MCF 10A (cell line): Measurements from ENCODE around the gene MYH8. TPM values are rescaled to one million over a fixed set of nuclear protein-coding genes. Genes with fewer than 3 reads are reported as not detected.

Experiments used
- BruUV-seq: library from RNA; stranded (reverse); fragments of 400-500 nt; replicated peaks from 2 replicates; lab custom pipeline; 2021; lab: Mats Ljungman, UMichigan
- CTCF ChIA-PET: fragments of 300-600 bp; sonication (Branson Sonifier 250); formaldehyde crosslinking; extraction: SDS; loops from one replicate; lab custom pipeline; 2021; ENCODE audit warnings: antibody characterized with exemption, inconsistent platforms; lab: Yijun Ruan, JAX
- POLR2A ChIA-PET: fragments of 300-600, 350-650 bp; sonication (Branson Sonifier 250); formaldehyde crosslinking; extraction: SDS; loops from one replicate; lab custom pipeline; 2020; ENCODE audit warnings: antibody characterized with exemption, inconsistent platforms; lab: Yijun Ruan, JAX
- DNase-seq: peaks from one replicate; pipeline ENCODE4 v3.0.0-alpha.2; 2018; ENCODE audit not compliant: unreplicated experiment
- H3K27ac Mint-ChIP-seq: one replicate; pipeline ENCODE4 v1.8.0; 2022; ENCODE audit warnings: mild to moderate bottlenecking, low read depth, mixed read lengths; ENCODE audit not compliant: unreplicated experiment
- H3K27me3 Mint-ChIP-seq: one replicate; pipeline ENCODE4 v1.8.0; 2022; ENCODE audit warnings: mixed read lengths; ENCODE audit not compliant: insufficient read depth, unreplicated experiment
- H3K36me3 Mint-ChIP-seq: one replicate; pipeline ENCODE4 v1.8.0; 2022; ENCODE audit warnings: mild to moderate bottlenecking, moderate library complexity, mixed read lengths; ENCODE audit not compliant: insufficient read depth, unreplicated experiment
- H3K4me1 Mint-ChIP-seq: one replicate; pipeline ENCODE4 v1.8.0; 2022; ENCODE audit warnings: mixed read lengths; ENCODE audit not compliant: insufficient read depth, unreplicated experiment
- H3K4me3 Mint-ChIP-seq: one replicate; pipeline ENCODE4 v1.8.0; 2022; ENCODE audit warnings: mild to moderate bottlenecking, moderate library complexity, mixed read lengths; ENCODE audit not compliant: unreplicated experiment
- H3K9me3 Mint-ChIP-seq: one replicate; pipeline ENCODE4 v1.8.0; 2022; ENCODE audit warnings: mixed read lengths; ENCODE audit not compliant: unreplicated experiment
- CTCF ChIP-seq: fragments of 200-600 bp; IDR thresholded peaks from one replicate; pipeline ENCODE4 v1.8.0; 2022; ENCODE audit warnings: antibody characterized with exemption, mild to moderate bottlenecking; ENCODE audit not compliant: unreplicated experiment
- intact Hi-C: fragments of 100-400 bp; cut with micrococcal nuclease; formaldehyde crosslinking; loops from 2 replicates; pipeline ENCODE4 v1.14.1; 2022
- total RNA-seq: library from RNA; stranded (reverse); gene quantifications from 2 replicates; pipeline ENCODE4 v1.2.3, GENCODE V29; 2022

Gene MYH8
- total RNA-seq, 1 experiment from 2014 or later, result not detected

- CTCF ChIA-PET, result no interaction called here
- DNase-seq, result no peak
- Mint-ChIP-seq H3K36me3 (no peaks in the 10 kb centered on the region), H3K4me1 (no peaks in the 10 kb centered on the region), H3K27ac (no peak overlapping the region), H3K4me3 (no peak overlapping the region), H3K27me3 (peaks cover 28% of the 10 kb centered on the region), H3K9me3 (no peaks in the 10 kb centered on the region)
- intact Hi-C loops, result no loop called here
- POLR2A ChIA-PET, result no interaction called here
- BruUV-seq, result no TSS peak
- no peak for TF ChIP-seq CTCF
Measured at GRCh38 chr17:10385871-10386270, 35.9 kb downstream of the MYH8 start.

- no peaks in the 10 kb centered on the region for H3K4me1 Mint-ChIP-seq
- no peaks in the 10 kb centered on the region for H3K36me3 Mint-ChIP-seq
- DNase-seq, result no peak
- no peak overlapping the region for H3K4me3 Mint-ChIP-seq
- H3K9me3 Mint-ChIP-seq, result no peaks in the 10 kb centered on the region
- TF ChIP-seq CTCF, result no peak
- CTCF ChIA-PET, result no interaction called here
- intact Hi-C loops, result no loop called here
- H3K27ac Mint-ChIP-seq, result no peak overlapping the region
- BruUV-seq, result no TSS peak
- POLR2A ChIA-PET, result no interaction called here
- peaks cover 13% of the 10 kb centered on the region for H3K27me3 Mint-ChIP-seq
Measured at GRCh38 chr17:10384175-10384574, 37.6 kb downstream of the MYH8 start.

GRCh38 chr17:10380631-10381408 is 40.9 kb downstream of the MYH8 start:
- no peaks in the 10 kb centered on the region for H3K4me1 Mint-ChIP-seq
- H3K27ac Mint-ChIP-seq, result no peak overlapping the region
- H3K36me3 Mint-ChIP-seq, result no peaks in the 10 kb centered on the region
- BruUV-seq, result no TSS peak
- no peak for TF ChIP-seq CTCF
- intact Hi-C loops, result no loop called here
- ChIA-PET CTCF (interaction anchor here (0.6 to 1.2 kb wide), 2 partner anchors 52 to 331 kb away, joined by 3 read pairs; no protein-coding TSS in a partner anchor), POLR2A (no interaction called here)
- no peaks in the 10 kb centered on the region for H3K9me3 Mint-ChIP-seq
- H3K27me3 Mint-ChIP-seq, result no peaks in the 10 kb centered on the region
- H3K4me3 Mint-ChIP-seq, result no peak overlapping the region
- DNase-seq, result no peak

GRCh38 chr17:10372906-10373305 is 48.8 kb downstream of the MYH8 start, which contains the start of gene MYH13:
TSS of gene MYH13 (minus strand) at chr17:10373006. CDS start at chr17:10364530, 8,476 bp downstream.
- DNase-seq, result no peak
- Mint-ChIP-seq H3K4me1 (peaks cover 7% of the 10 kb centered on the region), H3K4me3 (no peak within 1 kb of the TSS), H3K9me3 (peaks cover 11% of the 10 kb centered on the region), H3K27ac (no peak within 1 kb of the TSS), H3K27me3 (peaks cover 21% of the 10 kb centered on the region), H3K36me3 (no peaks in the 10 kb centered on the region)
- POLR2A ChIA-PET, result no interaction called here
- TF ChIP-seq CTCF, result no peak
- CTCF ChIA-PET, result interaction anchor here (0.6 to 0.7 kb wide), 2 partner anchors 498 to 599 kb away, joined by 3 read pairs; no protein-coding TSS in a partner anchor
- intact Hi-C loops, result no loop called here
- BruUV-seq, result no TSS peak
